H9 (cell line): ENCODE data around the gene IQCM. TPM values are rescaled to one million over a fixed set of nuclear protein-coding genes. Genes with fewer than 3 reads are reported as not detected.

Source experiments
- DNase-seq: peaks from one replicate; pipeline ENCODE4 v3.0.0-alpha.2; 2017
- H2AFZ ChIP-seq: one replicate; pipeline ENCODE4 v1.6.1; 2013; ENCODE audit warnings: mild to moderate bottlenecking, low read length, control low read depth, moderate library complexity
- H2AK5ac ChIP-seq: 2 replicates; pipeline ENCODE4 v1.6.1; 2013; ENCODE audit warnings: low read length, control low read depth, mixed read lengths; ENCODE audit not compliant: insufficient read length
- H2BK120ac ChIP-seq: one replicate; pipeline ENCODE4 v1.6.1; 2013; ENCODE audit warnings: low read depth, mild to moderate bottlenecking, low read length, control low read depth, inconsistent platforms; ENCODE audit not compliant: poor library complexity, severe bottlenecking
- H2BK12ac ChIP-seq: 2 replicates; pipeline ENCODE4 v1.6.1; 2013; ENCODE audit warnings: low read length, control low read depth, mixed read lengths, low read depth; ENCODE audit not compliant: insufficient read length
- H2BK15ac ChIP-seq: 2 replicates; pipeline ENCODE4 v1.6.1; 2013; ENCODE audit warnings: low read depth, low read length, control low read depth
- H2BK20ac ChIP-seq: one replicate; pipeline ENCODE4 v1.6.1; 2013; ENCODE audit warnings: low read depth, mild to moderate bottlenecking, low read length, control low read depth, inconsistent platforms; ENCODE audit not compliant: poor library complexity, severe bottlenecking
- H2BK5ac ChIP-seq: 2 replicates; pipeline ENCODE4 v1.6.1; 2013; ENCODE audit warnings: low read length, control low read depth, mixed read lengths; ENCODE audit not compliant: insufficient read length
- H3K14ac ChIP-seq: 2 replicates; pipeline ENCODE4 v1.6.1; 2013; ENCODE audit warnings: low read length, control low read depth; ENCODE audit not compliant: insufficient read depth
- H3K18ac ChIP-seq: 2 replicates; pipeline ENCODE4 v1.6.1; 2013; ENCODE audit warnings: low read depth, mild to moderate bottlenecking, mixed read lengths, low read length, control low read depth; ENCODE audit not compliant: insufficient read length
- H3K23ac ChIP-seq: 2 replicates; pipeline ENCODE4 v1.6.1; 2013; ENCODE audit warnings: low read length, control low read depth, mixed read lengths, low read depth; ENCODE audit not compliant: insufficient read length
- H3K23me2 ChIP-seq: 2 replicates; pipeline ENCODE4 v1.6.1; 2013; ENCODE audit warnings: low read depth, mild to moderate bottlenecking, mixed read lengths, low read length, control low read depth; ENCODE audit not compliant: insufficient read length, poor library complexity, severe bottlenecking
- H3K27ac ChIP-seq: 2 replicates; pipeline ENCODE4 v1.5.1; 2013; ENCODE audit warnings: low read length, control low read depth, mixed read lengths, low read depth; ENCODE audit not compliant: insufficient read length
- H3K27me3 ChIP-seq: 2 replicates; pipeline ENCODE4 v1.6.1; 2013; ENCODE audit warnings: low read length, control low read depth, inconsistent platforms; ENCODE audit not compliant: insufficient read depth
- H3K4ac ChIP-seq: 2 replicates; pipeline ENCODE4 v1.6.1; 2013; ENCODE audit warnings: low read depth, mild to moderate bottlenecking, control low read depth, inconsistent platforms, low read length, moderate library complexity
- H3K4me1 ChIP-seq: 2 replicates; pipeline ENCODE4 v1.6.1; 2013; ENCODE audit warnings: low read length, control low read depth, inconsistent platforms; ENCODE audit not compliant: insufficient read depth
- H3K4me2 ChIP-seq: 2 replicates; pipeline ENCODE4 v1.6.1; 2013; ENCODE audit warnings: low read length, control low read depth, mixed read lengths; ENCODE audit not compliant: insufficient read length, insufficient read depth
- H3K56ac ChIP-seq: 2 replicates; pipeline ENCODE4 v1.6.1; 2013; ENCODE audit warnings: low read depth, mild to moderate bottlenecking, mixed read lengths, low read length, control low read depth; ENCODE audit not compliant: insufficient read length
- H3K79me1 ChIP-seq: 2 replicates; pipeline ENCODE4 v1.6.1; 2013; ENCODE audit warnings: low read depth, mild to moderate bottlenecking, moderate library complexity, low read length, control low read depth, inconsistent platforms; ENCODE audit not compliant: insufficient read depth, poor library complexity, severe bottlenecking
- H3K79me2 ChIP-seq: 2 replicates; pipeline ENCODE4 v1.6.1; 2013; ENCODE audit warnings: low read length, control low read depth, inconsistent platforms; ENCODE audit not compliant: insufficient read depth
- H3K9ac ChIP-seq: 2 replicates; pipeline ENCODE4 v1.6.1; 2013; ENCODE audit warnings: low read length, control low read depth, mixed read lengths; ENCODE audit not compliant: insufficient read length; ENCODE audit errors: extremely low read depth
- H3K9me3 ChIP-seq: one replicate; pipeline ENCODE4 v1.6.1; 2013; ENCODE audit warnings: low read depth, low read length, inconsistent platforms; ENCODE audit not compliant: control insufficient read depth
- H3T11ph ChIP-seq: one replicate; pipeline ENCODE4 v1.6.1; 2013; ENCODE audit warnings: mild to moderate bottlenecking, low read length, control low read depth, inconsistent platforms
- H4K20me1 ChIP-seq: one replicate; pipeline ENCODE4 v1.6.1; 2013; ENCODE audit not compliant: control insufficient read depth, insufficient read length, insufficient read depth
- H4K5ac ChIP-seq: 2 replicates; pipeline ENCODE4 v1.6.1; 2013; ENCODE audit warnings: low read depth, mild to moderate bottlenecking, mixed read lengths, low read length, control low read depth; ENCODE audit not compliant: insufficient read length
- H4K8ac ChIP-seq: replicated peaks from 2 replicates; pipeline ENCODE4 v1.6.1; 2013; ENCODE audit warnings: low read length, control low read depth, mixed read lengths, low read depth; ENCODE audit not compliant: insufficient read length
- H4K91ac ChIP-seq: 2 replicates; pipeline ENCODE4 v1.6.1; 2013; ENCODE audit warnings: low read depth, mild to moderate bottlenecking, moderate library complexity, mixed read lengths, low read length, control low read depth; ENCODE audit not compliant: insufficient read length
- H3K27ac Mint-ChIP-seq, 3 experiments: 2 replicates in 2 of 3; 3 replicates in 1 of 3; pipeline ENCODE4 v1.8.0; 2020 to 2021; ENCODE audit warnings: mixed read lengths in 3 of 3, mild to moderate bottlenecking in 1 of 3, moderate library complexity in 1 of 3
- H3K27me3 Mint-ChIP-seq: 2 replicates; pipeline ENCODE4 v1.8.0; 2021; ENCODE audit warnings: low read depth, mild to moderate bottlenecking, moderate library complexity, mixed read lengths
- H3K36me3 Mint-ChIP-seq, 3 experiments: 2 replicates in 2 of 3; 3 replicates in 1 of 3; pipeline ENCODE4 v1.8.0; 2020 to 2021; ENCODE audit warnings: low read depth in 3 of 3, mixed read lengths in 3 of 3; ENCODE audit not compliant: insufficient read depth in 1 of 3
- H3K4me1 Mint-ChIP-seq, 2 experiments: 2 replicates each; pipeline ENCODE4 v1.8.0; 2020; ENCODE audit warnings: mixed read lengths in 2 of 2
- H3K4me3 Mint-ChIP-seq, 2 experiments: 2 replicates in 1 of 2; 3 replicates in 1 of 2; pipeline ENCODE4 v1.8.0; 2020 to 2021; ENCODE audit warnings: mild to moderate bottlenecking in 2 of 2, mixed read lengths in 2 of 2, moderate library complexity in 1 of 2
- H3K9me3 Mint-ChIP-seq, 2 experiments: 2 replicates in 1 of 2; 3 replicates in 1 of 2; pipeline ENCODE4 v1.8.0; 2020; ENCODE audit warnings: mild to moderate bottlenecking in 2 of 2, mixed read lengths in 2 of 2, moderate library complexity in 1 of 2
- CTCF ChIP-seq: fragments of 200-600 bp; sonication (generic); conservative IDR thresholded peaks from 3 replicates; pipeline ENCODE4 v1.8.0; 2021; ENCODE audit warnings: antibody characterized with exemption, mild to moderate bottlenecking
- WGBS: extraction: QIAGEN DNeasy Blood & Tissue Kit; methylation state at CpG from one replicate; pipeline ENCODE4 v1.1.7; 2013; ENCODE audit warnings: missing lambda C conversion rate, low lambda C conversion rate, mixed read lengths; ENCODE audit not compliant: insufficient read length; ENCODE audit errors: extremely low coverage; 5-methylcytosine and 5-hydroxymethylcytosine counted together
- total RNA-seq: library from RNA; stranded (reverse); gene quantifications from 2 replicates; pipeline ENCODE4 v1.2.1, GENCODE V29; 2021

The IQCM gene
- total RNA-seq, 1 experiment from 2014 or later = 0.15 TPM

DNA sequence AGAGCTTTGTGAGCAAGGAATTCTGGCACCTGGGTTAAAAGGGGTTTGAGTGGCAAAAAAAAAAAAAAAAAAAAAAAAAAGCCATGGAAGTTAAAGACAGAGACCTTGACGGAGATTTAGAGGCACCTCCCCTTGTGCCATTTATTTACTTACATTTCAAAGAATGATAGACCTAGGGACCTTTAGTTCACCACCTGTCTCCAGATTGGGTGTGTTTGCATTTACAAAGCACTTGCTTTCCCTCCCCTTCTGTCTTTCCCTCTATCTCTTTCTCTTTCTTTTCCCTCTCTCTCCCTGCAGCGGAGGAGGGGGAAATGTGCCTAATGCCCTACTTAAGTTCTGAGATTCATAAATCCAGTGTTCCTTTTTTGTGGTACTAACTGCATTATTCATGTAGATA is 116.0 kb downstream of the IQCM start:
- no peaks in the 10 kb centered on the region for H3K79me2 ChIP-seq
- no peak for TF ChIP-seq CTCF
- no peaks in the 10 kb centered on the region for H3K4me1 ChIP-seq
- no peaks in the 10 kb centered on the region for H3K23me2 ChIP-seq
- no CpG with 5 or more reads among the region's 2 CpGs for WGBS
- H3K18ac ChIP-seq = no peak overlapping the region
- H3K9ac ChIP-seq = no peak overlapping the region
- H3K9me3 ChIP-seq = no peaks in the 10 kb centered on the region
- no peak for DNase-seq
- H4K5ac ChIP-seq = no peak overlapping the region
- Mint-ChIP-seq H3K9me3 (no peaks in the 10 kb centered on the region), H3K36me3 (no peaks in the 10 kb centered on the region), H3K4me3 (no peak overlapping the region), H3K4me1 (peaks cover 10 to 14% of the 10 kb centered on the region in 2 experiments), H3K27me3 (peaks cover 2% of the 10 kb centered on the region; the same call in 1 of the 2 replicates), H3K27ac (peak overlapping the region in 1 of 3 experiments; percentile 15; a peak in 1 of 7 replicates)
- no peak overlapping the region for H3T11ph ChIP-seq
- no peak overlapping the region for H3K4ac ChIP-seq
- H3K4me2 ChIP-seq = no peak overlapping the region
- no peak overlapping the region for H2BK5ac ChIP-seq
- H2BK120ac ChIP-seq = no peak overlapping the region
- no peak overlapping the region for H2AK5ac ChIP-seq
- no peak overlapping the region for H2BK20ac ChIP-seq
- H4K91ac ChIP-seq = no peak overlapping the region
- no peak overlapping the region for H3K14ac ChIP-seq
- no peak overlapping the region for H4K8ac ChIP-seq
- H2BK15ac ChIP-seq = no peak overlapping the region
- H3K27me3 ChIP-seq = no peaks in the 10 kb centered on the region
- no peaks in the 10 kb centered on the region for H3K79me1 ChIP-seq
- no peak overlapping the region for H3K23ac ChIP-seq
- no peak overlapping the region for H3K56ac ChIP-seq
- H4K20me1 ChIP-seq = no peaks in the 10 kb centered on the region
- no peak overlapping the region for H2AFZ ChIP-seq
- no peak overlapping the region for H3K27ac ChIP-seq
- no peak overlapping the region for H2BK12ac ChIP-seq
